IMR-90 (cell line): ENCODE measurements around the gene KRT34.

ENCODE experiments used
- CEBPB ChIP-seq: IDR thresholded peaks from 2 replicates; pipeline ENCODE4 v1.6.1; 2012; ENCODE audit warnings: low read depth, low read length, improper control_type of control experiment
- CHD1 ChIP-seq: IDR thresholded peaks from 2 replicates; pipeline ENCODE4 v1.6.1; 2012; ENCODE audit warnings: low read depth, low read length, improper control_type of control experiment
- CTCF ChIP-seq: conservative IDR thresholded peaks from 2 replicates; pipeline ENCODE4 v1.5.1; 2012; ENCODE audit warnings: mild to moderate bottlenecking, low read depth, low read length, improper control_type of control experiment
- MAZ ChIP-seq: IDR thresholded peaks from 2 replicates; pipeline ENCODE4 v1.6.1; 2012; ENCODE audit warnings: low read depth, mild to moderate bottlenecking, low read length, improper control_type of control experiment, moderate library complexity, borderline replicate concordance
- MXI1 ChIP-seq: IDR thresholded peaks from 2 replicates; pipeline ENCODE4 v1.6.1; 2012; ENCODE audit warnings: low read depth, mild to moderate bottlenecking, low read length, moderate library complexity, borderline replicate concordance
- POLR2A ChIP-seq: IDR thresholded peaks from 2 replicates; pipeline ENCODE4 v1.6.1; 2012; ENCODE audit warnings: mild to moderate bottlenecking, low read depth, low read length
- RCOR1 ChIP-seq: IDR thresholded peaks from 2 replicates; pipeline ENCODE4 v1.6.1; 2012; ENCODE audit warnings: mild to moderate bottlenecking, low read length, improper control_type of control experiment; ENCODE audit not compliant: insufficient replicate concordance
- RFX5 ChIP-seq: IDR thresholded peaks from 2 replicates; pipeline ENCODE4 v1.8.0; 2012; ENCODE audit warnings: low read depth, mild to moderate bottlenecking, low read length, moderate library complexity
- SMC3 ChIP-seq: fragments of 150-350 bp; IDR thresholded peaks from 2 replicates; pipeline ENCODE4 v1.6.1; 2016; ENCODE audit warnings: low read depth, mild to moderate bottlenecking, antibody characterized with exemption, low read length, moderate library complexity

GRCh38 chr17:41420134-41420533 lies 38.0 kb upstream of the KRT34 start:
- no peak for TF ChIP-seq CEBPB
- TF ChIP-seq POLR2A, result no peak
- no peak for TF ChIP-seq CHD1
- TF ChIP-seq CTCF, result no peak
- no peak for TF ChIP-seq MAZ
- no peak for TF ChIP-seq RCOR1
- TF ChIP-seq SMC3, result no peak
- TF ChIP-seq RFX5, result no peak
- no peak for TF ChIP-seq MXI1
